ENCODE measurements around the gene USP20.

The USP20 gene

DNA sequence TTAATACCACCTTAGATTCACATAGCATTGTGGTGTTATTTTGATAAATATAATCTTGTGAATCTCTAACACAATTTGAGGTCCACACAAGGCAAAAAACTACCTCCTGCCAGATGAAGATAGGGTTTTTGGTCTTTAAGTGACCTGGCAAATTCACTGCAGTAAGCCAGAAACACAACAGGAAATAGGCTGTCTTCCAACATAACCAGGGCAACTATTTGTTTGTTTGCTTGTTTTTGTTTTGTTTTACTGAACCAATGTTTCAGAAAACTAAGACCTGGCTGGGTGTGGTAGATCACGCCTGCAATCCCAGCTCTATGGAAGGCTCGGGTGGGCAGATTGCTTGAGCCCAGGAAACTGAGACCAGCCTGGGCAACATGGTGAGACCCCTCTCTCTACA is 95.5 kb downstream of the USP20 start:
- no peak for DNase-seq (ENCODE audit: extremely low spot score)
- CTCF ChIA-PET, result no interaction called here
- POLR2A ChIA-PET, result no interaction called here
- TF ChIP-seq FOXK2 (IDR thresholded peaks at IDR 0.05) (no peak), L3MBTL2 (conservative IDR thresholded peaks at IDR 0.05) (no peak), ZNF384 (IDR thresholded peaks at IDR 0.05) (no peak), SP1 (IDR thresholded peaks at IDR 0.05) (no peak), HDGF (IDR thresholded peaks at IDR 0.05; ENCODE audit: borderline replicate concordance) (no peak), BHLHE40 (IDR thresholded peaks at IDR 0.05; ENCODE audit: borderline replicate concordance) (no peak), ARNT (IDR thresholded peaks at IDR 0.05) (no peak), SUZ12 (IDR thresholded peaks at IDR 0.05) (no peak)
